Measurements from ENCODE around the gene ACADM. TPM values are rescaled to one million over a fixed set of nuclear protein-coding genes. Genes with fewer than 3 reads are reported as not detected.

ACADM gene
- total and polyA plus RNA-seq, 2 of the 13 experiments (the other 11 are each of a cell fraction or from before 2014, with no cell fraction given) = 43.7 to 92.2 TPM

GRCh38 chr1:75719810-75720209 lies 4.7 kb upstream of the ACADM start:
- Histone ChIP-seq H3K9ac (ENCODE audit: insufficient read depth, low read depth, low read length) (no peak overlapping the region), H3K79me2 (ENCODE audit: insufficient read depth, low read length) (peaks cover under 1% of the 10 kb centered on the region), H4K20me1 (ENCODE audit: insufficient read depth, low read length) (no peaks in the 10 kb centered on the region), H3K9me3 (ENCODE audit: low read length) (no peaks in the 10 kb centered on the region), H3K27me3 (ENCODE audit: control insufficient read depth in 1 of 2, insufficient read depth in 2 of 2, low read length in 2 of 2) (no peaks in the 10 kb centered on the region), H3K4me1 (ENCODE audit: insufficient read depth, low read length) (peaks cover 20% of the 10 kb centered on the region), H3K36me3 (replicated peaks in 1 of 2; ENCODE audit: control insufficient read depth in 1 of 2, insufficient read depth in 2 of 2, low read length in 2 of 2) (no peaks in the 10 kb centered on the region), H2AFZ (ENCODE audit: low read length) (no peak overlapping the region), H3K4me3 (replicated peaks in 1 of 3; ENCODE audit: insufficient read depth in 1 of 3, low read depth in 2 of 3, low read length in 3 of 3) (no peak overlapping the region), H3K27ac (ENCODE audit: extremely low read length, insufficient read depth, low read length) (no peak overlapping the region), H3K4me2 (ENCODE audit: low read depth, low read length) (no peak overlapping the region)
- POLR2A ChIA-PET = no interaction called here
- in situ Hi-C loops (cut with HindIII; ENCODE audit: extremely low pct_ligation_motif_present, low pct_unique_long_range_greater_than_20kb) = no loop called here
- TF ChIP-seq ATF3 (CRISPR knock-in tag; IDR thresholded peaks at IDR 0.05) (no peak), SMAD1 (CRISPR knock-in tag; IDR thresholded peaks at IDR 0.05; ENCODE audit: borderline replicate concordance, low read depth) (no peak), KDM1A (CRISPR knock-in tag; IDR thresholded peaks at IDR 0.05) (no peak)
- 95% methylated on average over 2 of the region's 2 CpGs for WGBS (ENCODE audit: low lambda C conversion rate)
- intact Hi-C loops (cut with micrococcal nuclease; ENCODE audit: unreplicated experiment) = no loop called here
- DNase-seq (ENCODE audit: low spot score) (no peak), ATAC-seq (no peak), FAIRE-seq (no peak)
- CTCF ChIA-PET (ENCODE audit: low intra/inter-chr PET ratio, low total read pairs) = no interaction called here
- BruUV-seq (replicated peaks) = no TSS peak

- Histone ChIP-seq H4K20me1 (ENCODE audit: insufficient read depth, low read length) (no peaks in the 10 kb centered on the region), H3K4me1 (ENCODE audit: insufficient read depth, low read length) (peaks cover 20% of the 10 kb centered on the region), H3K27ac (ENCODE audit: extremely low read length, insufficient read depth, low read length) (no peak overlapping the region), H3K9me3 (ENCODE audit: low read length) (no peaks in the 10 kb centered on the region), H3K4me2 (ENCODE audit: low read depth, low read length) (no peak overlapping the region), H2AFZ (ENCODE audit: low read length) (no peak overlapping the region), H3K27me3 (ENCODE audit: control insufficient read depth in 1 of 2, insufficient read depth in 2 of 2, low read length in 2 of 2) (no peaks in the 10 kb centered on the region), H3K79me2 (ENCODE audit: insufficient read depth, low read length) (peaks cover 4% of the 10 kb centered on the region), H3K36me3 (replicated peaks in 1 of 2; ENCODE audit: control insufficient read depth in 1 of 2, insufficient read depth in 2 of 2, low read length in 2 of 2) (no peaks in the 10 kb centered on the region), H3K4me3 (replicated peaks in 1 of 3; ENCODE audit: insufficient read depth in 1 of 3, low read depth in 2 of 3, low read length in 3 of 3) (no peak overlapping the region), H3K9ac (ENCODE audit: insufficient read depth, low read depth, low read length) (no peak overlapping the region)
- WGBS (ENCODE audit: low lambda C conversion rate) = 95% methylated on average over 4 of the region's 4 CpGs
- TF ChIP-seq LCORL (IDR thresholded peaks at IDR 0.05) (peak; percentile 87), LCORL (CRISPR knock-in tag; IDR thresholded peaks at IDR 0.05) (no peak), ZNF383 (CRISPR knock-in tag; IDR thresholded peaks at IDR 0.05; ENCODE audit: borderline replicate concordance) (no peak), ZNF598 (CRISPR knock-in tag; IDR thresholded peaks at IDR 0.05; ENCODE audit: borderline replicate concordance) (no peak), MYPOP (CRISPR knock-in tag; IDR thresholded peaks at IDR 0.05) (no peak), HNF4G (IDR thresholded peaks at IDR 0.05; ENCODE audit: borderline replicate concordance, low read depth, low read length) (no peak), HNF4G (CRISPR knock-in tag; IDR thresholded peaks at IDR 0.05; ENCODE audit: borderline replicate concordance, low read depth) (no peak), LBX2 (CRISPR knock-in tag; IDR thresholded peaks at IDR 0.05; ENCODE audit: borderline replicate concordance) (no peak)
- no TSS peak for BruUV-seq (replicated peaks)
- ChIA-PET POLR2A (no interaction called here), CTCF (ENCODE audit: low intra/inter-chr PET ratio, low total read pairs) (no interaction called here)
- FAIRE-seq = no peak
- no peak for DNase-seq (ENCODE audit: low spot score)
- in situ Hi-C loops (cut with HindIII; ENCODE audit: extremely low pct_ligation_motif_present, low pct_unique_long_range_greater_than_20kb) = no loop called here
- intact Hi-C loops (cut with micrococcal nuclease; ENCODE audit: unreplicated experiment) = no loop called here
- ATAC-seq = no peak
Observed at GRCh38 chr1:75720325-75720724, 4.2 kb upstream of the ACADM start.
